Prostate gland (tissue), 2 donors: ENCODE results near the gene BDNF.

Experiments
- CTCF ChIP-seq, 4 experiments: fragments of 200-600 bp in 2 of 4; fragments of 450-650 bp in 2 of 4; sonication (generic) in 2 of 4; IDR thresholded peaks; 1 replicate in 3 of 4; 2 replicates in 1 of 4; pipeline ENCODE4 v1.5.1; 2016 to 2019; ENCODE audit warnings: antibody characterized with exemption in 4 of 4, mild to moderate bottlenecking in 2 of 4, moderate library complexity in 2 of 4
- POLR2A ChIP-seq: fragments of 450-650 bp; IDR thresholded peaks from one replicate; pipeline ENCODE4 v1.6.1; 2016; ENCODE audit warnings: antibody characterized with exemption, mild to moderate bottlenecking
- POLR2AphosphoS5 ChIP-seq: sonication (generic); formaldehyde crosslinking; IDR thresholded peaks from one replicate; pipeline ENCODE4 v1.6.1; 2017; ENCODE audit warnings: antibody characterized with exemption

- TF ChIP-seq CTCF (IDR thresholded peaks at IDR 0.05) (no peak), POLR2A (no peak), POLR2AphosphoS5 (no peak)
These were observed 23.4 kb upstream of the BDNF start for GRCh38 chr11:27723687-27724086.
